Measurements from ENCODE around the gene HSDL2.
"Not testable (repeated sequence)": the region's sequence is repeated elsewhere in the genome, so short reads cannot be mapped to it uniquely, and the experiment has no call there.

HSDL2 gene

GRCh38 chr9:112367465-112367864 lies 12.4 kb upstream of the HSDL2 start:
- DNase-seq = no peak

GRCh38 chr9:112369817-112370216 lies 10.1 kb upstream of the HSDL2 start:
- DNase-seq = no peak

GRCh38 chr9:112371060-112371459 lies 8.8 kb upstream of the HSDL2 start:
- DNase-seq = no peak

GRCh38 chr9:112373666-112374065 lies 6.2 kb upstream of the HSDL2 start:
- not testable (repeated sequence) for DNase-seq

- DNase-seq = not testable (repeated sequence)
These were observed 5.7 kb upstream of the HSDL2 start for GRCh38 chr9:112374232-112374631.

- no peak for DNase-seq
These were observed 4.5 kb upstream of the HSDL2 start for GRCh38 chr9:112375361-112375760.

- no peak for DNase-seq
These were observed 2.8 kb upstream of the HSDL2 start for GRCh38 chr9:112377087-112377486.

- DNase-seq = no peak
These were observed 2.1 kb upstream of the HSDL2 start for GRCh38 chr9:112377684-112378327.

GRCh38 chr9:112378328-112379176 lies 1.4 kb upstream of the HSDL2 start:
- no peak for DNase-seq

GRCh38 chr9:112379177-112380101 lies 469 bp upstream of the HSDL2 start:
- DNase-seq = peak; percentile 99

GRCh38 chr9:112380825-112381221 lies 915 bp downstream of the HSDL2 start:
- DNase-seq = no peak

GRCh38 chr9:112382066-112382465 lies 2.2 kb downstream of the HSDL2 start:
- DNase-seq = no peak

- DNase-seq = no peak
These were observed 2.8 kb downstream of the HSDL2 start for GRCh38 chr9:112382501-112383364.

GRCh38 chr9:112384219-112384618 lies 4.3 kb downstream of the HSDL2 start:
- DNase-seq = no peak

GRCh38 chr9:112384690-112385089 lies 4.8 kb downstream of the HSDL2 start:
- no peak for DNase-seq

- DNase-seq = no peak
These were observed 7.2 kb downstream of the HSDL2 start for GRCh38 chr9:112387115-112387514.

GRCh38 chr9:112389897-112390296 lies 10.0 kb downstream of the HSDL2 start:
- DNase-seq = not testable (repeated sequence)

- DNase-seq = peak; percentile 73
These were observed 12.1 kb downstream of the HSDL2 start for GRCh38 chr9:112391936-112392560.

- not testable (repeated sequence) for DNase-seq
These were observed 13.2 kb downstream of the HSDL2 start for GRCh38 chr9:112393146-112393545.

- DNase-seq = no peak
These were observed 16.5 kb downstream of the HSDL2 start for GRCh38 chr9:112396416-112396815.

- no peak for DNase-seq
These were observed 17.0 kb downstream of the HSDL2 start for GRCh38 chr9:112396872-112397271.
